22Rv1 (cell line): Measurements from ENCODE around the gene UTP11.

ENCODE experiments used
- ZFX ChIP-seq: fragments of 450-650 bp; IDR thresholded peaks from 2 replicates; pipeline ENCODE4 v1.6.1; 2017; ENCODE audit warnings: antibody characterized with exemption, borderline replicate concordance
- TF ChIP-seq, protein P1 (sequence below): fragments of 450-650 bp; IDR thresholded peaks from 2 replicates; pipeline ENCODE4 v1.5.1; 2017; ENCODE audit warnings: mild to moderate bottlenecking

DNA sequence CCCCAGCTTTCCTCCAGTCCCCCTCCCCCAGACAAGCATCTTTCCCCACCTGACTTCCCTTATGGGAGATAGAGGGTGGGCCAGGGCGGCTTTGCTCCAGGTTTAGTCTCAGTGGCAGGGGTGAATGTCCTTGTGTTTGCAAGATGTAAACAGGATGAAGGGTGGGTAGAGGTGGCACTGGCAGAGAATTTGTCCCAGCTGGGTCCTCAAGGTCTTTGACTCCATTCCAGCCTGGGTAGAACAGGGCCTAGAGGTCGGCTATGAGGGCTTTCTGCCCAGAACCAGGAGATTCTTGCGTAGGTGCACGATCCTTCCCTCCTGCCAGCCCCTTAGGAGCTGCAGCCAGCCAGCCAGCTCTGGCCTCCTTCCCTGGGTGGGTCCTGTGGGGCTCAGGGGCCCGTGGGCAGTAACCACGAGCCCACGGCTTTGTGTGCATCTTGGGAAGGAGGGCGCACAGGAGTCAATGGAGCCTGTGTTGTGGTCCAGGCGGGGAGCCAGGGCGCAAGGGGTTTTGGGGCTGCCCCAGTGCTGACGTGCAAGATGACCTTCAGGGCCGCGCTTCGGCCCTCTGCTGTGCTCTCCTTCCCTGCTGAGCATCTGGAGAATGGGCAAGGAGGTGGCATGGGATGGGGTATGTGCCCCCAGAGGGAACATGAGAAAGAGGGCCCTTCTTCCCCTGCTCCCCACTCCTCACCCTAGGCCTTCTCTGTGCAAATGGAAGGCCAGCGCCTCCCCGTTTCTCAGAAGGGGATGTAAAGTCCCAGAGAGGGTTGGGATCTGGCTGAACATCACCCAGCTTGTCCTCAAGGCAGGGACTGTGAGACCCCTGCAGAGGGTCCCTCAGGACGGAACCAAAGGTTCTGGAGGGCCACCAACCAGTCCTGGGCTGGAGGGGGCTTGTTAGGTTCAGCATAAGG, 18.3 kb downstream of the UTP11 start:
- TF ChIP-seq, protein P1, sequence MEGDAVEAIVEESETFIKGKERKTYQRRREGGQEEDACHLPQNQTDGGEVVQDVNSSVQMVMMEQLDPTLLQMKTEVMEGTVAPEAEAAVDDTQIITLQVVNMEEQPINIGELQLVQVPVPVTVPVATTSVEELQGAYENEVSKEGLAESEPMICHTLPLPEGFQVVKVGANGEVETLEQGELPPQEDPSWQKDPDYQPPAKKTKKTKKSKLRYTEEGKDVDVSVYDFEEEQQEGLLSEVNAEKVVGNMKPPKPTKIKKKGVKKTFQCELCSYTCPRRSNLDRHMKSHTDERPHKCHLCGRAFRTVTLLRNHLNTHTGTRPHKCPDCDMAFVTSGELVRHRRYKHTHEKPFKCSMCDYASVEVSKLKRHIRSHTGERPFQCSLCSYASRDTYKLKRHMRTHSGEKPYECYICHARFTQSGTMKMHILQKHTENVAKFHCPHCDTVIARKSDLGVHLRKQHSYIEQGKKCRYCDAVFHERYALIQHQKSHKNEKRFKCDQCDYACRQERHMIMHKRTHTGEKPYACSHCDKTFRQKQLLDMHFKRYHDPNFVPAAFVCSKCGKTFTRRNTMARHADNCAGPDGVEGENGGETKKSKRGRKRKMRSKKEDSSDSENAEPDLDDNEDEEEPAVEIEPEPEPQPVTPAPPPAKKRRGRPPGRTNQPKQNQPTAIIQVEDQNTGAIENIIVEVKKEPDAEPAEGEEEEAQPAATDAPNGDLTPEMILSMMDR: no peak
- TF ChIP-seq ZFX: no peak
